HG02852 (cell line): ENCODE data around the gene MAIP1.

Experiments used
- ATAC-seq: cut with Tn5 transposase; IDR thresholded peaks from one replicate; pipeline ENCODE4 v1.9.1; 2021; ENCODE audit warnings: mild to moderate bottlenecking, moderate library complexity; ENCODE audit not compliant: unreplicated experiment

The MAIP1 gene

DNA sequence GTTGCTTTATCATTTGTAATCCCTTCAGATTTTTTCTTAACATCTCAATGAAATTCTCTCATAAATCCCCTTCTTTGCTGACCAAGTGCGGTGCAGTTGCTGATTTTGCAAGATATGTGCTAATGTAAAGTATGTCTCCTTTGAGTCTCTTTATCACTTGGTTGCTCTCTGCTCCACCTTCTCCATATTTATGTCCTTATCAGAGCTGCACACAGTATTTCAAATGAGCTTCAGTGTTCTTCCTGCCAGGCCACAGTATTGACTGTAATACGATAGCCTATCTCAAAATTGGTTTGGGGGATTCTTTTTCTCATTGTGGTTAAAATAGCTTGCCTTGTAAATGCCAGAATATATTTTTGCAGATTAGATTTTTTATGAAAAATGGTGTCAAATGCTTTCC, 32.2 kb downstream of the MAIP1 start:
- no peak for ATAC-seq

GRCh38 chr2:199988151-199988550, 32.8 kb downstream of the MAIP1 start:
- ATAC-seq = no peak

- no peak for ATAC-seq
Observed at GRCh38 chr2:199989822-199990221, 34.4 kb downstream of the MAIP1 start.

- ATAC-seq = no peak
Observed at GRCh38 chr2:199991691-199992090, 36.3 kb downstream of the MAIP1 start.

DNA sequence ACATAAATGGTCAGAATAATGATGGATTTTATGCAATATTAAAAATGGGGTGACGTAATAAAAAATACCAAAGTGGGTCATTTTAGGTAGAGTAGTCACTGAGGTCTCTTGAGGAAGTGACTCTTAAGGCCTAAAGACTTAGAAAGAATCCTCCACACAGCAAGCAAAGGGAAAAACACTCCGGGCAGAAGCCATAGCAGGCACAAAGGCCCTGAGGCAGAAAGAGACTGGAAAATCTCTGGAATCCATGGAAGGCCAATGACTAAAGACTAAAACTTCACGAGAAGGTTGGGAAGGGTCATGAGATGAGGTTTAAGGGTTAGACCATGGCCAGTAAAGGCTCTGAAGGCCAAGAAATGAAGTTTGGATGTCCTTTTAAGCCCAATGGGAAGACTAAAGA, 36.9 kb downstream of the MAIP1 start:
- ATAC-seq = no peak

GRCh38 chr2:199994371-199994770, 39.0 kb downstream of the MAIP1 start:
- ATAC-seq = no peak

DNA sequence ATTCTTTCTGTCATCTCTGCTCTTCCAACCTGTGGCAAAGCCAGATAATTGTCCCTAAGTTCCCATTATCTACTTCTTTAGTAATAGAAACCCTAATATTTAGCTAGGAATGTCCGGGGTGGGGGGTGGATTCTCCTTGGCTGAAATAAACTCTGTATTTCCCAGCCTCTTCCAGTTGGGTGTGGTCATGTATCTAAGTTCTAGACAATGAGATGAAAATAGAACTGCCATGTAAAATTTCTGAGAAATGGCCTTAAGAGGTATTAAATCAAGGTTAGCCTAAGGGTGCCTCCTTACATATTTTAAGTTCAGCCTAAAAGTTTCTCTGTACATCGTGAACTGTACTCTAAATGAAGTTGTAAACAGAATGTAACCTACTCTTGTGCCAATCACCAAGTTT, 39.5 kb downstream of the MAIP1 start:
- no peak for ATAC-seq

- ATAC-seq = no peak
Observed at GRCh38 chr2:199997296-199997695, 41.9 kb downstream of the MAIP1 start.

GRCh38 chr2:199999166-199999565, 43.8 kb downstream of the MAIP1 start:
- no peak for ATAC-seq

DNA sequence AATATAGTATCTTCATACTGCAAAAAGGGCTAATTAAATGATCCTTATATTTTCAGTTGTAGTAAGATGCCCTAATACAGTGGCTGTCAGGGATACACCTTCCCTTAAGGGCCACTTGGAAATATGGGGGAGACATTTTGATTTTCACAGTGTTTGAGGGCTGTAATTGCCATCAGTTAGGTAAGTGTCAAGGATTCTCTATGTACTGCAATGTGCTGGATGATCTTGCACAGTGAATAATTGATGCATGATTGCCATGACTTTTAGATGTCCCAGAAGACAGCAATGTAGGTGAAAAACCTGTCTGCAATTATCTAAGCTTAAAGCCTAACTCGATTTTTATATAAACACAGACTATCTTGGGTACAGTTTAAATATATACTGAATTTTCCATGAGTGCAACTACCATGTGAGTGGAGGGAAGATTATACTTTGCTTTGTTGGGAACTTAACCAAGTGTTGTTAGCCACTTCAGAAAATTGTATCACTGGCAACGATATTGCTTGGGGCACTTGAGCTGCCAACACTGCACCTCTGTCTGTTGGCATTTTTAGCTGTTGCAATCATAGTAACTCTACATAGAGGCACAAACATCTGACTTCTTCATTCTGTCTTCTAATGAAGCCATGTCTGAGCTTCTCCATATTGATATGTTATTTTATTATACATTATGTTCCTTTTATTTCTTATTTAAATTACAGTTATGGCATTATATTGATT, 45.2 kb downstream of the MAIP1 start:
- no peak for ATAC-seq

- no peak for ATAC-seq
Observed at GRCh38 chr2:200003444-200003843, 48.1 kb downstream of the MAIP1 start.

GRCh38 chr2:200005675-200006074, 50.3 kb downstream of the MAIP1 start:
- ATAC-seq = no peak

- ATAC-seq = no peak
Observed at GRCh38 chr2:200007306-200007705, 51.9 kb downstream of the MAIP1 start.

- ATAC-seq = no peak
Observed at GRCh38 chr2:200012401-200012800, 57.0 kb downstream of the MAIP1 start.
